Measurements from ENCODE around the gene ARF6. TPM values are rescaled to one million over a fixed set of nuclear protein-coding genes. Genes with fewer than 3 reads are reported as not detected.
A peak's percentile ranks its signal among the peaks of the same experiment; 100 is the strongest.

ARF6 gene
- total and polyA plus RNA-seq, 4 donors, result 20.3 to 56.2 (median 24.5) TPM

DNA sequence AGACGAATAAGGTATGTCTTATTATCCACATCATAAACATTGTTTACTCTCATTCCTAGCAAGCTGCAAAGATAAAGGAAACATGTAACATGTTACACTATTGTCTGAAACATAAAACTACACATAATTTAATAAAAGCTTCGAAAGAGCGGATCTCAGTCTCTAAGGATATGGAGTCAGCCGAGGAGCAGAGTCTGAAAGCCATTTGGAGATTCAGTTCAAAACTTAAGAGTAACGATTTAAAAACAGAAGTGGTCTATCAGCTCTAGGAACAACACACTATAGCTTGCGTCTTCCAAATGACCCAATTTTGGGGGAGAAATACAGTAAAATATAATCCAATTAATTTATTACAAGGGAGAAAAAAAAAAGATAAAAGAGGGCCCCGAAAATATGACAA, 41.1 kb upstream of the ARF6 start:
- peak overlapping the region; percentile 58 to 99 (median 85) for H3K4me3 ChIP-seq (ENCODE audit: low read depth in 1 of 3, low read length in 3 of 3)
- 4% methylated on average over 7 of the region's 7 CpGs for WGBS
- TF ChIP-seq RXRA (IDR thresholded peaks at IDR 0.05) (no peak), SP1 (IDR thresholded peaks at IDR 0.05) (no peak), FOXA2 (IDR thresholded peaks at IDR 0.05) (no peak), EGR1 (IDR thresholded peaks at IDR 0.05; ENCODE audit: low read depth in 2 of 2) (no peak), REST (IDR thresholded peaks at IDR 0.05) (no peak), TAF1 (conservative IDR thresholded peaks at IDR 0.05) (no peak), YY1 (IDR thresholded peaks at IDR 0.05) (no peak), HNF4G (IDR thresholded peaks at IDR 0.05) (no peak), ZBTB33 (IDR thresholded peaks at IDR 0.05) (no peak), CTCF (IDR thresholded peaks at IDR 0.05; ENCODE audit: low read depth, low read length, missing input control) (no peak), JUND (IDR thresholded peaks at IDR 0.05) (no peak), HNF4A (conservative IDR thresholded peaks at IDR 0.05) (no peak), FOXA1 (IDR thresholded peaks at IDR 0.05) (no peak), RAD21 (IDR thresholded peaks at IDR 0.05) (no peak), GABPA (IDR thresholded peaks at IDR 0.05 in 1 of 2, conservative IDR thresholded peaks at IDR 0.05 in 1 of 2) (no peak), NR2F2 (IDR thresholded peaks at IDR 0.05) (no peak), ATF3 (IDR thresholded peaks at IDR 0.05) (no peak)
- TF ChIP-seq, protein P1, sequence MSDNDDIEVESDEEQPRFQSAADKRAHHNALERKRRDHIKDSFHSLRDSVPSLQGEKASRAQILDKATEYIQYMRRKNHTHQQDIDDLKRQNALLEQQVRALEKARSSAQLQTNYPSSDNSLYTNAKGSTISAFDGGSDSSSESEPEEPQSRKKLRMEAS (IDR thresholded peaks at IDR 0.05), result no peak
- peak overlapping the region; percentile 84 to 100 for H3K9ac ChIP-seq (ENCODE audit: low read depth in 1 of 2, low read length in 2 of 2)
- H3K27ac ChIP-seq (ENCODE audit: low read depth in 1 of 2, low read length in 2 of 2), result peak overlapping the region; percentile 74 to 92
- H3K4me1 ChIP-seq (ENCODE audit: control insufficient read depth in 4 of 4, insufficient read depth in 4 of 4, low read length in 3 of 4), result peaks cover 0 to 25% (median 17%) of the 10 kb centered on the region in 4 donors
- no peaks in the 10 kb centered on the region for H3K27me3 ChIP-seq (ENCODE audit: control insufficient read depth in 4 of 4, insufficient read depth in 4 of 4, low read length in 3 of 4)
- H3K9me3 ChIP-seq (ENCODE audit: control insufficient read depth in 4 of 4, low read length in 3 of 4), result no peaks in the 10 kb centered on the region
- no peak for DNase-seq (ENCODE audit: low spot score)
- peaks cover 0 to 13% (median 9%) of the 10 kb centered on the region in 4 donors for H3K36me3 ChIP-seq (ENCODE audit: control insufficient read depth in 4 of 4, insufficient read depth in 3 of 4, low read depth in 1 of 4, low read length in 3 of 4)

Data from liver (tissue), 9 donors.